ENCODE results near the gene WDR5. TPM values are rescaled to one million over a fixed set of nuclear protein-coding genes. Genes with fewer than 3 reads are reported as not detected.
A peak's percentile ranks its signal among the peaks of the same experiment; 100 is the strongest.

WDR5 gene
- polyA plus RNA-seq, 2 of the 4 experiments (the other 2 are of a cell fraction), result 37.9 to 46.0 TPM

DNA sequence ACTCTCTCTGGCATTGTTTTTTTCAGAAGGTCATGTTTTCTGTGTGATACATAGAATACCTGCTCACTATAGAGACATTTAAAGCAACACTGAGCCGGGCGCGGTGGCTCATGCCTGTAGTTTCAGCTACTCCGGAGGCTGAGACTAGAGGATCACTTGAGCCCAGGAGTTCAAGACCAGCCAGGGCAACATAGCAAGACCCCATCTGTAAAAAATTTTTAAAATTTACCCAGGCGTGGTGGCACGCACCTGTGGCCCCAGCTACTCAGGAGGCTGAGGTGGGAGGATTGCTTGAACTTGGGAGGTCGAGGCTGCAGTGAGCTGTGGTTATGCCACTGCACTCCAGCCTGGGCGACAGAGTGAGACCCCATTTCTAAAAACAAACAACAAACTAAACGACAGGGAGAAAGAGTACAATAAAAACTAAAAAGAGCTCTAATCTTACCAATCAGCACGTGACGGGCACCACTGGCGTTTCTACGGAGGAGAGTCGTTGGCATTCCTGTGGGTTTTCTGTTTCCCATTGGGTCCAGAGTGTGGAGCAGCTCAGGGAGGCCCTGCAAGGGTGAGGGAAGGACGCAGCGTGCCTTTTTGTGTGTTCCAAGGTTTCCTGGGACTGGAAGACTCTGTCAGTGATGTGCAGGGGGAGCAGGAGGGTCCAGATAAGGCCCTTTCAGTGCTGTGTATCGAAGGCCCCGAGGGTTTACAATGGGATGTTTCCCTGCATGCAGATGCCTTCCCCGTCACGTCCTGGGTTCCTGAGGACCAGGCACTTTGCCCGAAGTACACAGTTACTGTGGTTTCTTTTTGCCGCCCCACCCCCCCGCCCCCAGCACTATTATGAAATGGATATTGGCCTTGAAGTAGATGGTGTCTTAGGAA is 35.7 kb downstream of the WDR5 start:
- Histone ChIP-seq H3K4me2 (no peak overlapping the region), H3K27ac (peak overlapping the region in 1 of 2 experiments; percentile 5; a peak in 1 of 6 replicates), H3K9me3 (peaks cover 4% of the 10 kb centered on the region; the same call in 1 of the 3 replicates), H3K4me1 (peaks cover 20% of the 10 kb centered on the region), H3K4me3 (no peak overlapping the region)
- no peak for DNase-seq (ENCODE audit: low read depth in 1 of 2, low spot score in 1 of 2)
- 76% methylated on average over 22 of the region's 23 CpGs for WGBS (ENCODE audit: missing lambda C conversion rate)
- TF ChIP-seq CBX2 (IDR thresholded peaks at IDR 0.05; ENCODE audit: borderline replicate concordance, low read depth), result no peak
- TF ChIP-seq HOXB5 (CRISPR knock-in tag; IDR thresholded peaks at IDR 0.05), result no peak
- TF ChIP-seq TP53 (CRISPR knock-in tag; IDR thresholded peaks at IDR 0.05), result no peak
- no peak for TF ChIP-seq RNF2 (IDR thresholded peaks at IDR 0.05; ENCODE audit: borderline replicate concordance, low read depth)
- no peak for TF ChIP-seq ZNF302 (CRISPR knock-in tag; IDR thresholded peaks at IDR 0.05)
- TF ChIP-seq, protein P1, sequence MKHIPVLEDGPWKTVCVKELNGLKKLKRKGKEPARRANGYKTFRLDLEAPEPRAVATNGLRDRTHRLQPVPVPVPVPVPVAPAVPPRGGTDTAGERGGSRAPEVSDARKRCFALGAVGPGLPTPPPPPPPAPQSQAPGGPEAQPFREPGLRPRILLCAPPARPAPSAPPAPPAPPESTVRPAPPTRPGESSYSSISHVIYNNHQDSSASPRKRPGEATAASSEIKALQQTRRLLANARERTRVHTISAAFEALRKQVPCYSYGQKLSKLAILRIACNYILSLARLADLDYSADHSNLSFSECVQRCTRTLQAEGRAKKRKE (CRISPR knock-in tag; IDR thresholded peaks at IDR 0.05; ENCODE audit: low read depth), result no peak
- TF ChIP-seq, protein P2, sequence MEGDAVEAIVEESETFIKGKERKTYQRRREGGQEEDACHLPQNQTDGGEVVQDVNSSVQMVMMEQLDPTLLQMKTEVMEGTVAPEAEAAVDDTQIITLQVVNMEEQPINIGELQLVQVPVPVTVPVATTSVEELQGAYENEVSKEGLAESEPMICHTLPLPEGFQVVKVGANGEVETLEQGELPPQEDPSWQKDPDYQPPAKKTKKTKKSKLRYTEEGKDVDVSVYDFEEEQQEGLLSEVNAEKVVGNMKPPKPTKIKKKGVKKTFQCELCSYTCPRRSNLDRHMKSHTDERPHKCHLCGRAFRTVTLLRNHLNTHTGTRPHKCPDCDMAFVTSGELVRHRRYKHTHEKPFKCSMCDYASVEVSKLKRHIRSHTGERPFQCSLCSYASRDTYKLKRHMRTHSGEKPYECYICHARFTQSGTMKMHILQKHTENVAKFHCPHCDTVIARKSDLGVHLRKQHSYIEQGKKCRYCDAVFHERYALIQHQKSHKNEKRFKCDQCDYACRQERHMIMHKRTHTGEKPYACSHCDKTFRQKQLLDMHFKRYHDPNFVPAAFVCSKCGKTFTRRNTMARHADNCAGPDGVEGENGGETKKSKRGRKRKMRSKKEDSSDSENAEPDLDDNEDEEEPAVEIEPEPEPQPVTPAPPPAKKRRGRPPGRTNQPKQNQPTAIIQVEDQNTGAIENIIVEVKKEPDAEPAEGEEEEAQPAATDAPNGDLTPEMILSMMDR (IDR thresholded peaks at IDR 0.05), result no peak
- TF ChIP-seq JUNB (IDR thresholded peaks at IDR 0.05), result no peak
- TF ChIP-seq ZFP36 (IDR thresholded peaks at IDR 0.05; ENCODE audit: borderline replicate concordance, partially characterized antibody), result no peak
- no peak for TF ChIP-seq JUN (IDR thresholded peaks at IDR 0.05)
- no peak for TF ChIP-seq FOSB (CRISPR knock-in tag; IDR thresholded peaks at IDR 0.05)
- TF ChIP-seq, protein P3, sequence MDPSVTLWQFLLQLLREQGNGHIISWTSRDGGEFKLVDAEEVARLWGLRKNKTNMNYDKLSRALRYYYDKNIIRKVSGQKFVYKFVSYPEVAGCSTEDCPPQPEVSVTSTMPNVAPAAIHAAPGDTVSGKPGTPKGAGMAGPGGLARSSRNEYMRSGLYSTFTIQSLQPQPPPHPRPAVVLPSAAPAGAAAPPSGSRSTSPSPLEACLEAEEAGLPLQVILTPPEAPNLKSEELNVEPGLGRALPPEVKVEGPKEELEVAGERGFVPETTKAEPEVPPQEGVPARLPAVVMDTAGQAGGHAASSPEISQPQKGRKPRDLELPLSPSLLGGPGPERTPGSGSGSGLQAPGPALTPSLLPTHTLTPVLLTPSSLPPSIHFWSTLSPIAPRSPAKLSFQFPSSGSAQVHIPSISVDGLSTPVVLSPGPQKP (IDR thresholded peaks at IDR 0.05; ENCODE audit: low read depth, low read length), result no peak
- no peak for TF ChIP-seq EHF (CRISPR knock-in tag; IDR thresholded peaks at IDR 0.05)
- TF ChIP-seq, protein P4, sequence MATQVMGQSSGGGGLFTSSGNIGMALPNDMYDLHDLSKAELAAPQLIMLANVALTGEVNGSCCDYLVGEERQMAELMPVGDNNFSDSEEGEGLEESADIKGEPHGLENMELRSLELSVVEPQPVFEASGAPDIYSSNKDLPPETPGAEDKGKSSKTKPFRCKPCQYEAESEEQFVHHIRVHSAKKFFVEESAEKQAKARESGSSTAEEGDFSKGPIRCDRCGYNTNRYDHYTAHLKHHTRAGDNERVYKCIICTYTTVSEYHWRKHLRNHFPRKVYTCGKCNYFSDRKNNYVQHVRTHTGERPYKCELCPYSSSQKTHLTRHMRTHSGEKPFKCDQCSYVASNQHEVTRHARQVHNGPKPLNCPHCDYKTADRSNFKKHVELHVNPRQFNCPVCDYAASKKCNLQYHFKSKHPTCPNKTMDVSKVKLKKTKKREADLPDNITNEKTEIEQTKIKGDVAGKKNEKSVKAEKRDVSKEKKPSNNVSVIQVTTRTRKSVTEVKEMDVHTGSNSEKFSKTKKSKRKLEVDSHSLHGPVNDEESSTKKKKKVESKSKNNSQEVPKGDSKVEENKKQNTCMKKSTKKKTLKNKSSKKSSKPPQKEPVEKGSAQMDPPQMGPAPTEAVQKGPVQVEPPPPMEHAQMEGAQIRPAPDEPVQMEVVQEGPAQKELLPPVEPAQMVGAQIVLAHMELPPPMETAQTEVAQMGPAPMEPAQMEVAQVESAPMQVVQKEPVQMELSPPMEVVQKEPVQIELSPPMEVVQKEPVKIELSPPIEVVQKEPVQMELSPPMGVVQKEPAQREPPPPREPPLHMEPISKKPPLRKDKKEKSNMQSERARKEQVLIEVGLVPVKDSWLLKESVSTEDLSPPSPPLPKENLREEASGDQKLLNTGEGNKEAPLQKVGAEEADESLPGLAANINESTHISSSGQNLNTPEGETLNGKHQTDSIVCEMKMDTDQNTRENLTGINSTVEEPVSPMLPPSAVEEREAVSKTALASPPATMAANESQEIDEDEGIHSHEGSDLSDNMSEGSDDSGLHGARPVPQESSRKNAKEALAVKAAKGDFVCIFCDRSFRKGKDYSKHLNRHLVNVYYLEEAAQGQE (IDR thresholded peaks at IDR 0.05), result no peak
- ChIA-PET CTCF (interaction anchor here (0.6 to 6.4 kb wide), 78 partner anchors 9 to 862 kb away, joined by 3 to 178 read pairs (median 5); partner anchors contain the start of gene WDR5), POLR2A (interaction anchor here (1.5 kb wide), 1 partner anchor 271 kb away, joined by 5 read pairs; no protein-coding TSS in a partner anchor)
- ATAC-seq, result no peak
- no peak for FAIRE-seq

Data from A549 (cell line).